ENCODE results near the gene COLEC12. TPM values are rescaled to one million over a fixed set of nuclear protein-coding genes. Genes with fewer than 3 reads are reported as not detected.

Gene COLEC12
- total and polyA plus RNA-seq, 10 of the 15 experiments (the other 5 are each of a cell fraction or from before 2014, with no cell fraction given), result 0.04 to 0.05 TPM; not detected in 8

DNA sequence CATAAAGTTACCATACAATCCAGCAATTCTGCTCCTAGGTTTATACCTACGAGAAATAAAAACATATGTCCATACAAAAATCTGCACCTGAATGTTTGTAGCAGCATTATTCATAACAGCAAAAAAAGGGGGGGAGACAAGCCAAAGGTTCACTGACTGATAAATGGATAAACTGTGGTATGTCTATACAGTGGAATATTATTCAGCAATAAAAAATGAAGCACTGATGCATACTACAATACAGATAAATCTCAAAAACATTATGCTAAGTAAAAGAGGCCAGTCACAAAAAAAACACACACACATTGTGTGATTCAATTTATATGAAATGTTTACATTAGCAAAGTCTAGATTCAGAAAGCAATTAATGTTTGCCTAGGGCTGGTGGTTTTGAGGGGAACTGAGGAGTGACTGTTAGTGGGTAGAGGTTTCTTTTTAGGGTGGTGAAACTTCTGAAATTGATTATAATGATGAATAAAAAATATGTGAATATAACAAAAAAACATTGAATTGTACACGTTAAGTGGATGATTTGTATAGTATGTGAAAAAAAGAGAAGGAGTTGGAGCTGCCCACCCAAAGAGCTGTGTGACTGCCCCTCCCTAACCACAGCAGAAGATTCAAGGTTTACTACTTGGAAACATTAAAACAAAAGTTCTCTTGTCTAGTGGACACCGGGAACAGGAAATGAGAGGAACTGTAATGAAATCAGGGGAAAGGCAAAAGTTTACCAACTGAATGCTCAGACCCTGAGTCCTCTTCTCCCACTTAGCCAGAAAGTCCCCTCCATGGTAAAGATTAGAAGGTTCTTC, 13.4 kb downstream of the COLEC12 start:
- H3K4me3 ChIP-seq, result no peak overlapping the region
- no peaks in the 10 kb centered on the region for H3K36me3 ChIP-seq (ENCODE audit: control insufficient read depth in 2 of 2, insufficient read depth in 2 of 2, low read length in 1 of 2)
- no peak overlapping the region for H3K9ac ChIP-seq (ENCODE audit: control insufficient read depth, insufficient read depth, low read length)
- no peaks in the 10 kb centered on the region for H4K20me1 ChIP-seq (ENCODE audit: control insufficient read depth, insufficient read depth)
- SMC1A ChIA-PET (ENCODE audit: uncharacterized antibody, unreplicated experiment), result no interaction called here
- H3K27me3 ChIP-seq (replicated peaks in 1 of 2; ENCODE audit: control insufficient read depth in 2 of 2, insufficient read depth in 2 of 2, low read length in 1 of 2), result no peaks in the 10 kb centered on the region; a peak in 1 of 4 replicates
- no peaks in the 10 kb centered on the region for H3K9me3 ChIP-seq (replicated peaks; ENCODE audit: control insufficient read depth, insufficient read depth, low read length)
- RAD21 ChIA-PET (ENCODE audit: unreplicated experiment), result no interaction called here
- intact Hi-C loops (cut with micrococcal nuclease; ENCODE audit: unreplicated experiment) (no loop called here), in situ Hi-C loops (cut with MboI) (no loop called here)
- WGBS (ENCODE audit: insufficient coverage, insufficient replicate concordance, low lambda C conversion rate, missing lambda C conversion rate), result 27% methylated on average over 3 of the region's 3 CpGs
- TF ChIP-seq CEBPB (IDR thresholded peaks at IDR 0.05; ENCODE audit: borderline replicate concordance in 1 of 2, low read depth in 2 of 2, low read length in 2 of 2), result no peak
- no peak for TF ChIP-seq MEF2A (IDR thresholded peaks at IDR 0.05; ENCODE audit: insufficient read depth, low read depth, low read length)
- TF ChIP-seq POLR2AphosphoS2 (IDR thresholded peaks at IDR 0.05; ENCODE audit: low read depth, low read length), result no peak
- no peak for TF ChIP-seq SIX5 (IDR thresholded peaks at IDR 0.05; ENCODE audit: low read depth, low read length, severe bottlenecking)
- no peak for TF ChIP-seq MYB (IDR thresholded peaks at IDR 0.05; ENCODE audit: borderline replicate concordance, low read depth, low read length)
- TF ChIP-seq RELA (IDR thresholded peaks at IDR 0.05; ENCODE audit: borderline replicate concordance, partially characterized antibody), result no peak
- no peak for TF ChIP-seq ZBTB11 (CRISPR knock-in tag; IDR thresholded peaks at IDR 0.05)
- no peak for TF ChIP-seq ATF7 (IDR thresholded peaks at IDR 0.05; ENCODE audit: low read depth)
- no peak for TF ChIP-seq NR2F1 (conservative IDR thresholded peaks at IDR 0.05)
- TF ChIP-seq JUNB (IDR thresholded peaks at IDR 0.05), result no peak
- TF ChIP-seq ZBED1 (IDR thresholded peaks at IDR 0.05; ENCODE audit: borderline replicate concordance), result no peak
- TF ChIP-seq, protein P1, sequence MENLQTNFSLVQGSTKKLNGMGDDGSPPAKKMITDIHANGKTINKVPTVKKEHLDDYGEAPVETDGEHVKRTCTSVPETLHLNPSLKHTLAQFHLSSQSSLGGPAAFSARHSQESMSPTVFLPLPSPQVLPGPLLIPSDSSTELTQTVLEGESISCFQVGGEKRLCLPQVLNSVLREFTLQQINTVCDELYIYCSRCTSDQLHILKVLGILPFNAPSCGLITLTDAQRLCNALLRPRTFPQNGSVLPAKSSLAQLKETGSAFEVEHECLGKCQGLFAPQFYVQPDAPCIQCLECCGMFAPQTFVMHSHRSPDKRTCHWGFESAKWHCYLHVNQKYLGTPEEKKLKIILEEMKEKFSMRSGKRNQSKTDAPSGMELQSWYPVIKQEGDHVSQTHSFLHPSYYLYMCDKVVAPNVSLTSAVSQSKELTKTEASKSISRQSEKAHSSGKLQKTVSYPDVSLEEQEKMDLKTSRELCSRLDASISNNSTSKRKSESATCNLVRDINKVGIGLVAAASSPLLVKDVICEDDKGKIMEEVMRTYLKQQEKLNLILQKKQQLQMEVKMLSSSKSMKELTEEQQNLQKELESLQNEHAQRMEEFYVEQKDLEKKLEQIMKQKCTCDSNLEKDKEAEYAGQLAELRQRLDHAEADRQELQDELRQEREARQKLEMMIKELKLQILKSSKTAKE (IDR thresholded peaks at IDR 0.05; ENCODE audit: low read depth, poor library complexity, severe bottlenecking), result no peak
- TF ChIP-seq ZNF24 (IDR thresholded peaks at IDR 0.05), result no peak
- no peak for TF ChIP-seq IRF4 (IDR thresholded peaks at IDR 0.05; ENCODE audit: low read depth, low read length)
- TF ChIP-seq SMC3 (IDR thresholded peaks at IDR 0.05; ENCODE audit: borderline replicate concordance, low read length), result no peak
- no peak overlapping the region for H2AFZ ChIP-seq (ENCODE audit: control insufficient read depth, low read depth, low read length)
- ATAC-seq, result no peak
- H3K79me2 ChIP-seq (ENCODE audit: control insufficient read depth, insufficient read depth, low read length), result no peaks in the 10 kb centered on the region
- H3K4me2 ChIP-seq (ENCODE audit: control insufficient read depth, insufficient read depth), result no peak overlapping the region
- H3K4me1 ChIP-seq (ENCODE audit: control insufficient read depth, insufficient read depth, low read length), result no peaks in the 10 kb centered on the region
- no TSS peak for BruUV-seq (replicated peaks)
- no peak for DNase-seq (ENCODE audit: low read depth, low spot score)
- CTCF ChIA-PET, result no interaction called here
- POLR2A ChIA-PET, result no interaction called here
- H3K27ac ChIP-seq (ENCODE audit: control insufficient read depth, insufficient read depth), result no peak overlapping the region
- FAIRE-seq, result no peak

Data from GM12878 (cell line).